ENCODE data around the gene OSTF1. TPM values are rescaled to one million over a fixed set of nuclear protein-coding genes. Genes with fewer than 3 reads are reported as not detected.

Gene OSTF1
- total RNA-seq, 4 donors from 2014 or later: 21.6 to 44.6 (median 32.9) TPM

- H3K4me1 ChIP-seq: no peaks in the 10 kb centered on the region
- no peak for DNase-seq
- H3K36me3 ChIP-seq: peaks cover 0 to 22% (median 0%) of the 10 kb centered on the region in 3 donors
- no peaks in the 10 kb centered on the region for H3K9me3 ChIP-seq
- no peak for TF ChIP-seq POLR2A (IDR thresholded peaks at IDR 0.05)
- no peak overlapping the region for H3K4me3 ChIP-seq
- H3K27ac ChIP-seq: no peak overlapping the region
- no peaks in the 10 kb centered on the region for H3K27me3 ChIP-seq
Observed at GRCh38 chr9:75063556-75064305, 24.6 kb upstream of the OSTF1 start.

- H3K27ac ChIP-seq: no peak overlapping the region
- no peak for DNase-seq
- no peak for TF ChIP-seq POLR2A (IDR thresholded peaks at IDR 0.05)
- no peak for TF ChIP-seq CTCF (IDR thresholded peaks at IDR 0.05)
- H3K9me3 ChIP-seq: no peaks in the 10 kb centered on the region
- H3K4me1 ChIP-seq: no peaks in the 10 kb centered on the region
- no peaks in the 10 kb centered on the region for H3K27me3 ChIP-seq
- peaks cover 0 to 22% (median 0%) of the 10 kb centered on the region in 3 donors for H3K36me3 ChIP-seq
- no peak overlapping the region for H3K4me3 ChIP-seq
Observed at GRCh38 chr9:75064307-75065025, 23.8 kb upstream of the OSTF1 start.

- TF ChIP-seq POLR2A (IDR thresholded peaks at IDR 0.05) (no peak), CTCF (IDR thresholded peaks at IDR 0.05) (no peak)
- Histone ChIP-seq H3K36me3 (peaks cover 0 to 22% (median 0%) of the 10 kb centered on the region in 3 donors), H3K9me3 (no peaks in the 10 kb centered on the region), H3K27me3 (no peaks in the 10 kb centered on the region), H3K4me3 (no peak overlapping the region), H3K4me1 (no peaks in the 10 kb centered on the region), H3K27ac (no peak overlapping the region)
- no peak for DNase-seq
Observed at GRCh38 chr9:75065510-75065909, 22.8 kb upstream of the OSTF1 start.

GRCh38 chr9:75067894-75068293, 20.4 kb upstream of the OSTF1 start:
- Histone ChIP-seq H3K27me3 (no peaks in the 10 kb centered on the region), H3K36me3 (peaks cover 0 to 8% (median 0%) of the 10 kb centered on the region in 3 donors), H3K4me1 (no peaks in the 10 kb centered on the region), H3K4me3 (no peak overlapping the region), H3K27ac (no peak overlapping the region), H3K9me3 (no peaks in the 10 kb centered on the region)
- DNase-seq: no peak
- no peak for TF ChIP-seq POLR2A (IDR thresholded peaks at IDR 0.05)
- TF ChIP-seq CTCF (IDR thresholded peaks at IDR 0.05): no peak

- no peaks in the 10 kb centered on the region for H3K9me3 ChIP-seq
- H3K36me3 ChIP-seq: peaks cover 0 to 8% (median 0%) of the 10 kb centered on the region in 3 donors
- no peak for DNase-seq
- no peak overlapping the region for H3K4me3 ChIP-seq
- no peak overlapping the region for H3K27ac ChIP-seq
- H3K4me1 ChIP-seq: no peaks in the 10 kb centered on the region
- TF ChIP-seq CTCF (IDR thresholded peaks at IDR 0.05): no peak
- no peak for TF ChIP-seq POLR2A (IDR thresholded peaks at IDR 0.05)
- H3K27me3 ChIP-seq: no peaks in the 10 kb centered on the region
Observed at GRCh38 chr9:75069171-75069570, 19.1 kb upstream of the OSTF1 start.

GRCh38 chr9:75071530-75072122, 16.7 kb upstream of the OSTF1 start:
- Histone ChIP-seq H3K9me3 (no peaks in the 10 kb centered on the region), H3K27ac (peak overlapping the region in 3 of 4 donors; percentile 13 to 87 (median 80)), H3K4me1 (no peaks in the 10 kb centered on the region), H3K36me3 (no peaks in the 10 kb centered on the region), H3K27me3 (no peaks in the 10 kb centered on the region), H3K4me3 (peak overlapping the region in 2 of 4 donors; percentile 16 to 23)
- DNase-seq: peak; percentile 25 to 95 (median 93)
- TF ChIP-seq POLR2A (IDR thresholded peaks at IDR 0.05) (peak in 1 of 2 donors; percentile 80), CTCF (IDR thresholded peaks at IDR 0.05) (peak in 2 of 6 experiments; percentile 18 to 19)

Measured in Peyer's patch (tissue), 4 donors.